OCI-LY7 (cell line): ENCODE data around the gene SCFD2. TPM values are rescaled to one million over a fixed set of nuclear protein-coding genes. Genes with fewer than 3 reads are reported as not detected.

Experiments used
- BruUV-seq: library from RNA; stranded (reverse); fragments of 400-500 nt; replicated peaks from 2 replicates; lab custom pipeline; 2021; lab: Mats Ljungman, UMichigan
- CTCF ChIA-PET: fragments of 300-600 bp; sonication (Branson Sonifier 250); formaldehyde crosslinking; loops from one replicate; lab custom pipeline; 2022; ENCODE audit warnings: antibody characterized with exemption; ENCODE audit not compliant: unreplicated experiment; lab: Charles Lee
- POLR2A ChIA-PET: fragments of 300-600 bp; sonication (Branson Sonifier 250); formaldehyde crosslinking; loops from one replicate; lab custom pipeline; 2022; ENCODE audit warnings: antibody characterized with exemption; lab: Charles Lee
- DNase-seq: peaks from one replicate; pipeline ENCODE4 v3.0.0-alpha.2; 2015; ENCODE audit warnings: low spot score
- H2AFZ ChIP-seq: fragments of 200-600 bp; sonication (generic), shearing (Covaris generic); 2 replicates; pipeline ENCODE4 v1.6.1; 2014; ENCODE audit warnings: mild to moderate bottlenecking, antibody characterized with exemption, low read length, moderate library complexity
- H3K27ac ChIP-seq: fragments of 200-600 bp; sonication (generic); 2 replicates; pipeline ENCODE4 v1.5.1; 2014; ENCODE audit warnings: mixed run types, low read depth, mild to moderate bottlenecking, moderate library complexity, low read length, inconsistent platforms; ENCODE audit not compliant: poor library complexity, severe bottlenecking
- H3K36me3 ChIP-seq: fragments of 200-600 bp; sonication (generic); 2 replicates; pipeline ENCODE4 v1.6.1; 2014; ENCODE audit warnings: mild to moderate bottlenecking, antibody characterized with exemption, low read length, moderate library complexity, mixed read lengths; ENCODE audit not compliant: insufficient read depth
- H3K4me1 ChIP-seq: fragments of 200-600 bp; sonication (generic); 2 replicates; pipeline ENCODE4 v1.5.1; 2014; ENCODE audit warnings: mild to moderate bottlenecking, low read length; ENCODE audit not compliant: insufficient read depth, poor library complexity, severe bottlenecking
- H3K4me2 ChIP-seq: fragments of 200-600 bp; sonication (generic); 2 replicates; pipeline ENCODE4 v1.6.1; 2014; ENCODE audit warnings: mild to moderate bottlenecking, low read length
- H3K4me3 ChIP-seq: fragments of 200-600 bp; sonication (generic); 2 replicates; pipeline ENCODE4 v1.5.1; 2014; ENCODE audit warnings: mild to moderate bottlenecking, low read depth, low read length; ENCODE audit not compliant: poor library complexity, severe bottlenecking
- H3K79me2 ChIP-seq: fragments of 200-600 bp; sonication (generic); 2 replicates; pipeline ENCODE4 v1.6.1; 2016; ENCODE audit warnings: low read depth, mild to moderate bottlenecking, low read length, moderate library complexity, mixed read lengths; ENCODE audit not compliant: insufficient read depth
- H3K9me2 ChIP-seq: fragments of 200-600 bp; sonication (generic); 2 replicates; pipeline ENCODE4 v1.6.1; 2016; ENCODE audit warnings: mild to moderate bottlenecking, low read length, mixed read lengths; ENCODE audit not compliant: insufficient read depth
- H3K9me3 ChIP-seq: fragments of 200-600 bp; sonication (generic); 2 replicates; pipeline ENCODE4 v1.6.1; 2014; ENCODE audit warnings: mild to moderate bottlenecking, mixed run types, low read length, mixed read lengths
- H4K20me1 ChIP-seq: fragments of 200-600 bp; sonication (generic); 2 replicates; pipeline ENCODE4 v1.6.1; 2014; ENCODE audit warnings: mild to moderate bottlenecking, antibody characterized with exemption, low read length, moderate library complexity, mixed read lengths; ENCODE audit not compliant: insufficient read depth
- EZH2phosphoT487 ChIP-seq: fragments of 200-600 bp; sonication (generic); IDR thresholded peaks from 2 replicates; pipeline ENCODE4 v1.6.1; 2018; ENCODE audit warnings: low read depth, borderline replicate concordance, mild to moderate bottlenecking, mixed run types, antibody characterized with exemption, low read length, moderate library complexity, mixed read lengths
- intact Hi-C: fragments of 100-400 bp; cut with micrococcal nuclease; formaldehyde crosslinking; loops from one replicate; pipeline ENCODE4 v1.10.0; 2022; ENCODE audit not compliant: unreplicated experiment
- total RNA-seq, 2 experiments: library from RNA; depleted of rRNA in 1 of 2; stranded (reverse); fragments of >200 nt in 1 of 2; shearing (Covaris generic) in 1 of 2; gene quantifications; 2 replicates each; pipeline ENCODE4 v1.2.3, GENCODE V29; 2014 to 2022
- TF ChIP-seq, protein P1 (sequence below): fragments of 200-600 bp; sonication (generic); conservative IDR thresholded peaks from 2 replicates; pipeline ENCODE4 v1.5.1; 2014; ENCODE audit warnings: mild to moderate bottlenecking, antibody characterized with exemption, low read length, moderate library complexity, mixed read lengths

The SCFD2 gene
- total RNA-seq, 2 experiments from 2014 or later = 27.2 to 52.0 TPM

DNA sequence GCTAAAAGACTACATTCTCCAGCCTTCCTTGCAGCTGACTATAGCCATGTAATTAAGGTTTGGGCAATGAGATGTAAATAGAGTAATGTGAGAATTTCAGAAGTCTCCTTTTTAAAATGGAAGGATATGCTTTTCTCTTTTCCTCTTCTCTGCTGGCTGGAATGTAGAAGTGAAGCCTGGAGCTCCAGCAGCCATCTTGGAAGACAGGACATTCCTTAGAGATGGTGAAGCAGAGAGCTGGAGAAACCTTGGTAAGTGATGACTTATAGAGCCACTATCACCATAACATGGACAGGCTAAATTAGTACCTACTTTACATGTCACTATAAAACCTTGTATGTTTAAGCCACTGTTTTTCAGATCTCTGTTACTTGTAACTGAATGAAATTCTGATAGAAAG is 455.7 kb downstream of the SCFD2 start:
- H3K9me2 ChIP-seq = no peaks in the 10 kb centered on the region
- no peaks in the 10 kb centered on the region for H4K20me1 ChIP-seq
- H3K36me3 ChIP-seq = no peaks in the 10 kb centered on the region
- no peaks in the 10 kb centered on the region for H3K9me3 ChIP-seq
- H3K79me2 ChIP-seq = no peaks in the 10 kb centered on the region
- H3K4me3 ChIP-seq = no peak overlapping the region
- intact Hi-C loops = no loop called here
- TF ChIP-seq, protein P1, sequence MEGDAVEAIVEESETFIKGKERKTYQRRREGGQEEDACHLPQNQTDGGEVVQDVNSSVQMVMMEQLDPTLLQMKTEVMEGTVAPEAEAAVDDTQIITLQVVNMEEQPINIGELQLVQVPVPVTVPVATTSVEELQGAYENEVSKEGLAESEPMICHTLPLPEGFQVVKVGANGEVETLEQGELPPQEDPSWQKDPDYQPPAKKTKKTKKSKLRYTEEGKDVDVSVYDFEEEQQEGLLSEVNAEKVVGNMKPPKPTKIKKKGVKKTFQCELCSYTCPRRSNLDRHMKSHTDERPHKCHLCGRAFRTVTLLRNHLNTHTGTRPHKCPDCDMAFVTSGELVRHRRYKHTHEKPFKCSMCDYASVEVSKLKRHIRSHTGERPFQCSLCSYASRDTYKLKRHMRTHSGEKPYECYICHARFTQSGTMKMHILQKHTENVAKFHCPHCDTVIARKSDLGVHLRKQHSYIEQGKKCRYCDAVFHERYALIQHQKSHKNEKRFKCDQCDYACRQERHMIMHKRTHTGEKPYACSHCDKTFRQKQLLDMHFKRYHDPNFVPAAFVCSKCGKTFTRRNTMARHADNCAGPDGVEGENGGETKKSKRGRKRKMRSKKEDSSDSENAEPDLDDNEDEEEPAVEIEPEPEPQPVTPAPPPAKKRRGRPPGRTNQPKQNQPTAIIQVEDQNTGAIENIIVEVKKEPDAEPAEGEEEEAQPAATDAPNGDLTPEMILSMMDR = no peak
- H3K4me1 ChIP-seq = no peaks in the 10 kb centered on the region
- POLR2A ChIA-PET = interaction anchor here (0.6 kb wide), 2 partner anchors 24 to 802 kb away, joined by 3 to 4 read pairs; no protein-coding TSS in a partner anchor
- DNase-seq = no peak
- CTCF ChIA-PET = no interaction called here
- no TSS peak for BruUV-seq
- H2AFZ ChIP-seq = no peak overlapping the region
- H3K4me2 ChIP-seq = no peak overlapping the region
- H3K27ac ChIP-seq = no peak overlapping the region

DNA sequence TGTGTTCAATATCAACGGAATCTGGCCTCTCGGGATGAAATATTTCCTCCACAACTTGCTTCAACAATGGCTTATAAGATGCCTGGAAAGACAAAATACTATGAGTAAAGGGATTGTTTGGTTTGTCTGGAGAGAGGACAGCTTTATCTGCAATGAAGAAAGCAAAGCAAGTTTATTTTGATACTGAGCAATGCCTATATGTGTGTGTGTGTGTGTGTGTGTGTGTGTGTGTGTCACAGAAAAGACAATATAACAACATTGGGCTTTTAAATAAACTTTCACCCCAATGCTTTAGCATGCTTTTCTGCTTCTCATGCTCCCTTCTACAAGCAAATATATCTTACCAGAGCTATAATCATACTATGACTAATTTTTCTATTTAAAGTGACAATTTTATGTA is 458.4 kb downstream of the SCFD2 start:
- no peak for DNase-seq
- H2AFZ ChIP-seq = no peak overlapping the region
- no peaks in the 10 kb centered on the region for H3K9me3 ChIP-seq
- no peaks in the 10 kb centered on the region for H3K9me2 ChIP-seq
- H3K79me2 ChIP-seq = no peaks in the 10 kb centered on the region
- intact Hi-C loops = no loop called here
- no peak overlapping the region for H3K4me2 ChIP-seq
- H3K27ac ChIP-seq = no peak overlapping the region
- CTCF ChIA-PET = no interaction called here
- BruUV-seq = no TSS peak
- H3K4me1 ChIP-seq = no peaks in the 10 kb centered on the region
- no peaks in the 10 kb centered on the region for H3K36me3 ChIP-seq
- POLR2A ChIA-PET = no interaction called here
- no peak overlapping the region for H3K4me3 ChIP-seq
- no peaks in the 10 kb centered on the region for H4K20me1 ChIP-seq
- no peak for TF ChIP-seq EZH2phosphoT487
- TF ChIP-seq, protein P1 = no peak

DNA sequence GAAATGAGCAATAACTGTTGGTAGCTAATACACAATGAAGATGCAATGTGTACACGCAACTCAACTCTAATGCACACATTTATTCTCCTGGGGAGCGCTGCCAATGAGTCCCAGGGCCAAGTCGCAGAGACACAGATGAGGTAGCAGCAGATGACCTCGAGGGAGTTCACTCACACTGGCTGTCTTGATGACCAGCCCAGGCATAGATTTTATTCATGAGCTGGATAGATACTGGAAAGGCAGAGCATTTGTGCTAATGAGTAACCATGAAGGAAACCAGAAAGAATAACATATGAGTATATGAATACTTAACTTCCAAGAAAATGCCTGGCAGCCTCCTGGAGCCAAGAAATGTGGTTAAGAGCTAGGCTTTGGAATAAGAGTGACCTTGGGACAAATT is 461.4 kb downstream of the SCFD2 start:
- TF ChIP-seq, protein P1 = no peak
- no peak for TF ChIP-seq EZH2phosphoT487
- intact Hi-C loops = no loop called here
- Histone ChIP-seq H3K36me3 (no peaks in the 10 kb centered on the region), H2AFZ (no peak overlapping the region), H3K79me2 (no peaks in the 10 kb centered on the region), H3K4me1 (no peaks in the 10 kb centered on the region), H3K9me2 (no peaks in the 10 kb centered on the region), H3K27ac (no peak overlapping the region), H3K4me2 (no peak overlapping the region), H3K9me3 (no peaks in the 10 kb centered on the region), H3K4me3 (no peak overlapping the region), H4K20me1 (no peaks in the 10 kb centered on the region)
- DNase-seq = no peak
- POLR2A ChIA-PET = no interaction called here
- no TSS peak for BruUV-seq
- CTCF ChIA-PET = no interaction called here
